Pulmonary artery endothelial cell (primary cell): ENCODE results near the gene LRRC8D. TPM values are rescaled to one million over a fixed set of nuclear protein-coding genes. Genes with fewer than 3 reads are reported as not detected.

ENCODE experiments used
- DNase-seq: peaks from one replicate; pipeline ENCODE4 v3.0.0-alpha.2; 2011; ENCODE audit warnings: low read depth, low spot score
- total RNA-seq: library from RNA; depleted of rRNA; stranded (reverse); fragments of >200 nt; gene quantifications from 2 replicates; pipeline ENCODE4 v1.2.3, GENCODE V29; 2014

Gene LRRC8D
- total RNA-seq, 1 donor from 2014 or later: 26.4 TPM

DNA sequence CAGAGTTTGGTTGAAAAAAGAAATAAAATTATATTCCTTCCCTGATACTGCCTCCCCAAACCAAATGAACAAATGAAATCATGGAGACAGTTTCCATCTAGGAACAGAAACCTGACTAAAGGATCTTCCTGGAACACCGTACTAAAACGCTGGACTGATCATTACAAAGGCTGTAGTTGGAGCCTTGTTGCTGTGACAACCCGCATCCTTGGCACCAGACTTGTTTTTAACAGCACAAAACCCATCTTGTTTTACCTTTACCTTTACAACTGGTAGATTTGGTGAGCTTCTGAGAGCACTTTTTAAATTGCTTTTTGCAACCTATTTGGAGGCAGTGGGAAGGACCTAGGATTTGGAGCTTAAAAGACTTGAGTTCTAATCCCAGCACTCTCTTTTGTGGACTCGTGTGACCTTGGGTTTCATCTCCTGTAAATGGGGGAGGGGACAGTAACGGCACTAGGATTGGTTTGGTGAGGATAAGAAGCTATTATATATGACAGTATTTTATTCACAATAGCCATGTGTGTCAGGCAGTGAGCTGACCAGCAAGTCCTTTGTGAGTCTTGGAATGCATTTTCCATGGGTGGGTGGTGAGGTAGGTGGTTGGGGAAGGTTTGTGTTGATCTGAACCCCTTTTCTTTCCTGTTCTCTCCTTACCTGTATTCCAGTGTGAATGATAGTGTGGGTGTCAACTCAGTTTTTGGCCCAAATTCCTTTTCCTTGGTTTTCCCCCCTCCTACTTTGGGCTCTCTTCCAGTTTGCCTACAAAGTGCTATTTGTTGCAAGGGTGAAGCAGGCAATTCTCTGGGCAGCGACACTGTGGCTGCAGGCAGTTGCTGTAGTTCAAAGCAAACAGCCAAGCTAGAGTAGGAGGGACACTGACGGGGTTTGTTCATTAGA lies 12.6 kb downstream of the LRRC8D start:
- DNase-seq: no peak

DNA sequence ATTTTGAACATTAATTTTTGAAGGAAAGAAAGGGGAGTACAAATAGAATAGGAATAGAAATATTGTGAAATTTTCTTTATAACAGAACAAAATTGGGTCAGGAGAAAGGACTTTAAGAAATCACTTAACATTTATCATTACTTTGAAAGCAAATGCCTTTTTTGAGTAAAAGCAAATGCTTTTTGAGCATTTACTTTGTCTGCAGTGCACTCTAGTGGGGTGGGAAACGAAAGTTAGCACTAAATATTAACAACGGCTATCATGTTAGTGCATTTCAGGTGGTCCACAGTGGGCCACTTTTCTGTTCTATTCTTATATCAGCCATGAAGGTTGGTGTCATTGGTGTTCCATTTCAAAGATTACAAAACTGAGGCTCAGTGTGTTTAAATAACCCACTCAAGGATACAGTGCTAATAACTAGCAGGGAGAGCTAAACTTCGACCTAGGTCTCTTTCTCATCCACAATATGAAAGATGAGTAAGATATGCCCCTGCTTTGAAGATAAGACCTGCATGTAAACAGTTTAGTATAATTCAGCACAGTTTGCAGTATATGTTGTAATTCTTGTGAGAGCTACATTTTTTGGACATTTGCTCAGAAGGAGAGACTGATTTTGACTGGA lies 13.4 kb downstream of the LRRC8D start:
- no peak for DNase-seq

DNA sequence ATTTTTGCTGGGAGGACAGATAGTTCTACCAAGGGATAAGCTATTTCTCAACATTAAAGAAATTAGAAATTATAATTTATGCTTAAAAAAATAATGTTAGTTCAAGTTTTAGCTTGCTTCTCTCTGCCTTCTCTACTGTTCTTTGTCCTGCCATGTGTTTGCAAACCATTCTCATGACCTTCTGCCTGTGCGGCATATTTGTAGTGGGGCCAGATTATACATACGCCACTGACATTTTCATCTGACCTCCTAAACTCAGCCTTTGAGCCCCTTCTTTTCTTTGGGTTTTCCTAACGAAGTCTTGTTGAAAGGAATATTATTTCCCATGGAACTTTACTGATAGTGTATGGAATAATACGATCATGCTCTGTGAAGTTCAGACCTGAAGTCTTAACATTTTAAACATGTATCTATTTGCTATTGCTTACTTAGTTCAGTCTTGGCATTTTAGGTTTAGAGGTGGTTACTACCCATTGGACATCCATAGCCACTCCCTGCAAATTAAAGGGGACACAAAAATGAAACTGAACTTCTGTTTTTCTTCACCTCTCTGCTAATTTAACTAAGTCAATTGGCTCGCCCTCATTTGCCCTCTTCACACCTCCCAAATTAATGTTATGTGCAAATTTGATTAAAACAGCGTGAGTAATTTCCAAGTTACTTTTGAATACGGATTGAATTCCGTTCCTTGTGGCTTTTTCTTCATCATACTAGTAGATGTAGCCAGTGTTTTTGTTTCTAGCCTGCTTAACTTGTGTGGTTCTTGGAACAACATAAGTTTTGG lies 15.6 kb downstream of the LRRC8D start:
- no peak for DNase-seq

DNA sequence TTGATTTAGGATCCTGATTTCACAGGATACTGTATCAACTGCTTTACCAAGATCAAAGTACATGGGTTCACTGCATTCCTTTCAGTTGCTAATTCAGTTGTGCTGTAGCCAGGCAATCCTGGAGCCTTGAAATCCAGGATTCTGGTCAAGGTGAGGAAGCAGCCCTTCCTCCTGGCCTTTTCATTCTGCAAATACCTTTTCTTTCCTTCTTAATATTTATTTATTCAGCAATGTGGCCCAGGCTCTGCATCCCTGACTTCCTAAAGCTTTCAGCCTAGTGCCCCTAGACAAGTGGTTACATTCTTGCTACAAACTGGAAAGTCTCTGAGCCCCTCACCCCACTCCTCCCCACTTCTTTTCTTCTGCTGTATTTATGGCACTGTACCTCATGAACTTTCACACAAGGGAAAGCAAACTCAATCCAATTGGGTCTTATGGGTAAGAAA lies 16.2 kb downstream of the LRRC8D start:
- no peak for DNase-seq

DNA sequence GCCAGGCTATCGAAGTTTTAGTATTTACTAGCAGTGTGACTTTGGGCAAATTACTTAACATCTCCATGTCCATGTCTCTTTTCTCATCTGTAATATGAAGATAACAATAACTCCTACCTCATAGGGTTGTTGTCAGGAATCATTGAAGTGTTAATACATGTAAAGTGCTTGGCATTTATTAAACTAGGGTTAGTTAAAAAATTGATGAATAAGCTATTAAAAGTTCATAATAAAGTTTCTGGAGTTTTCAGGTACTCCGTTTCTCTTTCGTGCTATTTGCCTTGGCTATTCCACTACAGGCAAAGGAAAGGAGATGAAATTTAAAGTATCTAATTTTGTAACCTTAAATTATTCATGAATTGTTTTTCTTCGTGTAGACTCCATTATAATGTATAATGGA lies 16.7 kb downstream of the LRRC8D start:
- DNase-seq: no peak

DNA sequence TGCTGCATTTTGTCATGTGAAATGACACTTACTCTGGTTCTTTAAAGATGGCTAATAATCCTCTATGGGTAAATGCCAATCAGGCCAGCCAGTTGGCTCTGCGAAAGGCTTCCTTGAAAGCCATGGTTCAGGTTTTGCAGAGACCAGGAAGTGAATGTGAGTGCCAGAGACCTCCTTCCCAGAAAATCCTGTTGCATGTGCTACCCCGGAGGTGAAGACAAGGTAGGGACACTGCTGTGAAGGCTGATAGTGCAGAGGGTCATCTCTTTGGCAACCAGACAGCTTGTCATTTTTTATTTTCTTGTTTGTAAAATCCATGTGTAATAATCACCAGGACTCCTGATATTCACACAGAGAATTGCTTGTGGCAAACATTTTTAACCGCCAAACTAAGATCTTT lies 18.7 kb downstream of the LRRC8D start:
- no peak for DNase-seq

DNA sequence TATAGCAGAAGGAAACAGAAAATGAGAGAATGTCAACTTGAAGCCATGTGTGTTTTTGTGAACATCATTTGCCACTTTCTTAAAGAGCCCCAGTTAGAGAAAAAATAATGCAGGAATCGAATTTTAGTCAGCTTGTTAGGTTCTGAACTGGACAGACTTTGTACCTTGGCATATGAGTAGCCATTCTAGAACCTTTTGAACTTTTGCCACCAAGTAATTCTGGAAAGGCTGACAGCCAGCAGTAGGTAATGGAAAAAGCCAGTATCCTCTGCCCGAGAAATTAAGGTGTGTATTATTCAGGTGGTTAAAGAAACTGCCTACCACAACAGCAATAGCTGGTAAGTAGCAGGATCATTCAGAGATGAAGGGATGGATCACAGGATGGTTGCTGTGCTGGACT lies 20.7 kb downstream of the LRRC8D start:
- no peak for DNase-seq

DNA sequence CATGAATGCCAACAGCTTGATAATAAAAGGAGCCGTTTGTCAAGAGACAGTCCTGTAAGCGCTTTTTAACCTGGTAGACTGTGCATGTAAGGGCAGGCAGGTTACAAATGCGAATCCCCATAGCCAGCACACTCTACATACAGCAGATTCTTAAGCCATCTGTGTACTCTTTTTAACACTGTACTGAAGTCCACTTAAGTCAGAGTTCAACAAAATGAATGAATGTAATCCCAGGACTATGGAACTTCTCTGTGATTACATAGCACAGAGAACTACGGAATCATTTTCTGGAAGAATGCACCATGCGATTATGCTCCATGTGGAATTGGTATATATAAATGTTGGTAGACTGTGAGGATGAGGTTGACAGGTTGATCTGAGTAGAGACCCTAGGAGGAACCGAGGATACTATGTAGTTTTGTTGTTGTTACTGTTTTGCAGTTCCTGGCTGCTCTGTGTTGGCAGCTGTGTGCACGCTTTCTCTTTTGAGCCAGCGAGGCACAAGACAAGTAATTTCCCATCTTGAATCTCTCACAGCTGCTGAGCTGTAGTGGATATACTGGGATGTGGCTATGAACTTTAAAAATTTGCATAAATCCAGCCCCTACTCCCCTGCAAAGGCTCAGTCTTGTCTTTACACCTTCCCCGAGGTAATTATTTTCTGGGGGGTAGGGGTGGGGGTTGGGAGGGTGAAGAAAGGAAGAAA lies 21.9 kb downstream of the LRRC8D start:
- no peak for DNase-seq

DNA sequence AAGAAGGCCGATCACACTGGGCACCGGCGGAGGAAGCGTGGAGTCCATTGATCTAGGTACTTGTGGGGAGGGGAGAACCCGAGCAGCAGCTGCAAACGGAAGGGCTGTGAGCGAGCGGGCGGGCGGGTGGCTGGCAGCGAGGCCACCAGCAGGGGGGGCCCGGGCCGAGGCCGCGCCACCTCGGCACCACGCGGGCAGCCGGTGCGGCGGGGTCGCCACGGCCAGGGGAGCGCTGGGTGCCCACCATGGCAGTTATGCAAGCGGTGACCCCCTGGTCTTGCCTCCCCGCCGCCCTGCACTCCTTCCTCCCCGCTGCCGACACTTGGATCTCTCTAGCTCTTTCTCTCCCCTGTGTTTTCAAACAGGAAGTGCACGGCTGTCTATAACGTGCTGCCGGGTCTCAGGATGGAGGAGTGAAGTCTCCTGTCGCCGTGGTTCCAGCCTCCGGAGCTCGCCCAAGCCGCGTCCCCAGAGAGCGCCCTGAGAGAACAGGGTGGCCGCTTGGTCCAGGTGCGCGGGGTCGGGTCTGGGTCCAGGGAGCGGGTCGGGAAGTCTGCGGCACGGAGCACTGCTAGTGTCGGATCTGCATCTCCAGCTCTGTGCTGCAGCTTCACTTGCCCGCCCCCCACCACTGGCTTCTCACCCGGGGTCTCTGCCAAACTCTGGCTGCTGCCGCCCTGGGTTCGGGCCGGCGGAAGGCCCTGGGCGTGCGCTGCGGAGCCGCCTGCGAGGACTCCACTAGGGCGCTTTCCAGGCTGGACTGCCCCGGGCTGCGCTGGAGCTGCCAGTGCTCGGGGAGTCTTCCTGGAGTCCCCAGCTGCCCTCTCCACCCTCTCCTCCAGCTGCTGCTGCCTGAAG lies 22.7 kb downstream of the LRRC8D start:
- DNase-seq: no peak

DNA sequence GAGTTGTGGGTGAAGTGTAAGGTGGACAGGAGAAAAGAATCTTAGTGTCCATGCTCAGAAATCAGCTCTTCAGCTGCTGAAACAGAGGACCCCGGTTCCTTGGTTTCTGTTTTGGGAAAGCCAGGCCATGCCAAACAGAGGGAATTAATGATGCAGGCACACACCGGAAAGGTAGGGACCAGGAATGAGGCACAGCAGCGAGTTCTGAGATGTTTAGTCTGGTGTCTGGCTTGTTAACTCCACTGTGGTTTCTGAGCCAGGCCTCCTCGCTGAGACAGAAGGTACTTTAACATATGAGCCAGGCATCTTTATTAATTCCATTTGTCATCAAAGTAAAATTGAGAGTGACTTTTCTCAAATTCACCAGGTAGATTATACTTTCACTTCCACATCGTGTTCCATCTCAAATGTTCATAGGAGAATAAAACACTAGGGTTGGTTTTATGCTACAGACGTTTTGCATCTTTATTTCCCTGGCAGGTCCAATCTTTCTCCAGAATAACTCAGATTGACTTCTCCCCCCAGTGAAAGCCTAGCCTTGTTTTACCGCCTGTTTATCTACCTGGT lies 23.5 kb downstream of the LRRC8D start:
- no peak for DNase-seq

DNA sequence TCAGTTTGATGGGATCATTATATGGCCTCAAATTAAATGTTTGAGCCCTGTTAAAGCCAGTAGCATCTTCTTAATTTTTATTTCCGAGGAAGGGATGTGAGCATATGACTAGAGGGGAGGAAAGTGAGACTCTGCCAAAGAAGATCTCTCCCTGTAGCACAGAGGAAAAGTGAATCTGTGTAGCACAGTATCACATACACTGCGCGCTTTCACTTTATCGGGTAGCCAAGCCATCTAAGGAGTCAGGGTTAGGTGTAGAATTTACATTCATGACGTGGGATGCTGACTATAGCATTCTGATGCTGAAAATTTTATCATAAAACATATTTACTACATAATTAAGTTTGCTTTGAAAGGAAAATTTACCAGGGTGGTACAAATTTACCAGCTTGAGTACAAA lies 24.0 kb downstream of the LRRC8D start:
- no peak for DNase-seq

DNA sequence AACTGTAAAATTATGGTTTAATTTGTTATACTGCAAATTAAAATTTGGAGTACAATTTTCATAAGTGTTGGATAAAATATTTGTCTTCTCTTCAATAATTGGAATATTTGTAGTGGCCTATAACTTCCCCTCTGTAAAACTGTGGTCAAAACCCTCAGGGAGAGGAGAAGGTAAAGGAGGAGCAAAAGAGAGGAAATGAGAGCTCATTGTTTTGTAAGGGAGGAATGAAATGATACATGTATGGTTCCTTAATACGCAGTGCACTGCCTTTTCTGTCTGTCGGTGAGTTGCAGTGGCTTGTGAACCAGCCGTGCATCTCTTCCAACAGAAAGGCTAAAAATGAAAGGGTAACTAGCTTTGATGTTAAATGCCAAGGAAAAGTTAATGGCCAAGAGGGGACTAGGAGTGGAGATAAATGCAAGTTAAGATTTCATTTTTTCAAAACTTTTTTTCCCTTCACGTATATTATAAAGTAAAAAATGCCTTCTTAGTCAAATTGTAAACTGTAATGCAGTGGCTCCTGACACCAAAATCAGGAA lies 26.4 kb downstream of the LRRC8D start:
- DNase-seq: no peak

DNA sequence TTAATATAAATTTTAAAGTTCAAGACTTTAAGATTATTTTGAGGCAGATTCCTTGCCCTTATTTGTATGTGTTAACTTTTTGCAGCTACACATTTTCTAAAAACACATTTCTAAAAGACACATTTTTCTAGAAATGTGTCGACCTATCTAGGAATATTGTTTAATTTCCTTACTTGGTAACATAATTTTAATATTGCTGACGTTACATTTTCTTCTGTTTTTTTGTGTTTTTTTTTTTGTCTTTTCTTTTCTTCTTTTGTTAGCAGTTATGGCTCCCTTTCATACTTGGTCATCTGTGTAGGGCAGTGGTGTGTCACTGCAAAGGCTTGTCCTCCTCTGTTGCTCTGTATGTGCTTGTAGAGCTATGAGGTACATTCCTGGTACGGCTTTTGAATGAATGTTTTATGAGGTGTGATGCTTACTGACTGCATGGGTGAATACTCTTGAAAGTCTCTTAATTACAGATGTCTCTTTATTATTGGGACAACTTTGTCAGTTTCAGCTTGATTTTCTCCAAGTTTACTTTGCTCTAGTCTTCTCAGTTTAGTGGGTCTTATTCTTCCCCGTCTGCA lies 30.1 kb downstream of the LRRC8D start:
- no peak for DNase-seq

DNA sequence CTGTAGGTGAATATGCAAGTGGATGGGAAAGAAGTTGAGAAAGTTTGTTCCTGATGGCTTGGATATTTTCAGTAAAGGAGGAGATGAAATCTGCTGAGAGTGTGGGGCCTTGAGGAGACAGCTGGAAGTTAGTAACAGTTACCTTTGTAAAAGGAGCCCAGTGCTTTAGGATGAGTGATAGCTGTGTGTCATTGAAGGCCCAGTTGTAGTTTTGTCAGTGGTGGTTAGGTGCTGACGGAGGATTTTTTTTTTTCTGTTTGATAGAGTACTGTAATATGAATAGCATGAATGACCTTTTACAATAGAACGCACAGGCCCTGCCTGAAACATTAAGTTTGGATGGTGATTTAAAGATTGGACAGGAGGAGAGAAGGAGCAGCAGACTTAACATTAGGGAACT lies 33.3 kb downstream of the LRRC8D start:
- no peak for DNase-seq

DNA sequence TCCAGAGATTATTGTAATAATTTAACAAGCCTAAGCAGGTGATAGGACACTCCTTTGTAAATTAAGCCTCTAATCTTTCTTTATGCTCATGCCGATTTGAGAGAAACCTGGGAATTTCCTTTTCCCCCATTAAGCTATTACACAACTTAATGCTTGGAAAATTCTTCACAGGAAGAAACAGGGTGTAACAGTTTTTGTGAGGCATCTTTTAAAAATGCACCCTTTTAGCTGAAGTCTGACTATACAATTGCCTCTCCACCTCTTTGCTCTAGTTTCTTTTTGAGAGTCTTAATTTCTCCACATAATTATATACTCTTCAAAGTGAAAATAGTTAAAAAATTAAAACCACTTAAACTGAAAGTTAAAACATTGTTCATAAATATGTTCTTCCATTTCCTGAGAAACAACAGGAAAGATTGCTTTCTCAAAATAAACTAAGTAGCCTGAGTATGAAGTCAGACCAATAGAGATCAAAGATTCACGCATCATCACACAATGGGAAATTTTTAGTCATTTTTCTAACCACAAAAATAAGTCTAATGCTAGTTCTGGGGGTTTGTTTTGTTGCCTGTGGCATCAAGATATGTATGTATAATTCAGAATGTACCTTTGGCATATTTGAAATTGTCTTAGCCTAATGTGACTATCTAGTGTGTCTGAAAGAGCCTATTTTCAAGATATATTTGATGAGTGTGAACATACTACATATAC lies 34.7 kb downstream of the LRRC8D start:
- DNase-seq: no peak

DNA sequence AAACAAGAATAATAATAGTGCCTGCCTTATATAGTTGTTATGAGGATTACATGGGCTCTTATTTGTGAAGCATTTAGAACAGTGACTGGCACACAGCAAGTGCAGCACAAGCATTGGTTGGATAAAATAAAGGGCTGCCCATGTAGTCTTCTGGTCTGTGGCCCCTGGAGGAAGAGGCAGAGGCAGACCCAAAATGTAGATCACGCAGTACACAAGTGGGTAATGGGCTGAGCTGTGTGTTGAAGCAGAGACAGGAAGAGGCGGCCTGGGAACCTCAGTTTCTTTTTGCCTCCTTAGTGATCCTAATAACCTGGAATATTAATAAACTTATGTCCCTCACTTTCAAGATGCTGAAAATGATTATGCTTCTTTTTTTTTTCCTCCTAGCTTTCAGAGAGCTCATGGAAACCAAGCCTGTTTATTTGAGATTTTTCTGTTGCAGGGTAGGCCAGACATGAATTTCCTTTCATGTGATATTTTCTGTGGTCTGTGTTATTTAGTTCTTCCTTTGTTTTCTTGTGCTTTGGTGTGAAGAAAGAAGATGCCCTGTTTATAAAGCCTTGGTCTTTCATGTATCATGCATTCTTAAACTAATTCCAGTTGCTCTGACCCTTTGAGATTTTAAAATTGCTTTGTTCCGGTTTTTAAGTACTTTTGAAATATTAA lies 42.5 kb downstream of the LRRC8D start:
- no peak for DNase-seq

DNA sequence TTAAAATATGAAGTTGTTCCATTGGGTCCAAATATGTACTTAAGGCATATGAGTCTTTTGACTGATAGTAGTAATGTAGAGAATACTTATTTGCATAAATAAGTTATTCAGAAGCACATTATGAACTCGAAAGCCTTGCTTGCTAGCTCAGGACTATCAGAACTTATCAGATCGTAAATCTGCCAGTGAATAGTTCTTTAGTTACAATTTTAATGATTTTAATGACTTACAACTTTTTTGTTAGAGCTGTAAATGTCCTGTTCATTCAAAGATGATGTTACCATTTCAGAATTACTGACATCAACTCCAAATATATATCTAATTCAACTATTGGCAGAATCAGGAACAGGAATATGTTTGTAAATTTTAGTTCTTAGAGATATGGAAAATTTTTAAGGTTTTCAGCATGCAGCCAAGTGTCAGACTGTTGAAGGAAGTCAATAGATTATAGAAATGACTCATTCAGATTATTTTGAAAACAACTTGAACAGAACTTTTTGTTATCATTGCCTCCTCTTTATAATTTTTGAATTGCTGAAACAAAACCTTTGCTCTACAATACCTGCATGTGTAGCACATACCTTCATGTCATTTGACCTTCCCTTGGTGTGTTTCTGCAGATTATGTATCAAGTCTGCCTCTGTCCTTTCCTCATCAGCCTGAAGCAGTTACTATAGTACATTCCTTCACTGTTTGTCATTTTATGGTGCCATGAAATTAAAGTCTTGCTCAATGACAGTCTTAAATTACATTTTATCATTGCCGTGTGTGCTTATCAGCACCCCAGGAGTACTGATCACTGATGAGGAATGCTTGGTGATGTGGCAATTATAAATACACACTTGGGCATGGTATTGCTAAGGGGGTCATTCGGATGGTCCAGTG lies 44.9 kb downstream of the LRRC8D start:
- no peak for DNase-seq
